A549 (cell line): ENCODE measurements around the gene LYRM2.

Source experiments
- CHD2 ChIP-seq: fragments of 150-350 bp; IDR thresholded peaks from 2 replicates; pipeline ENCODE4 v1.6.1; 2014; ENCODE audit warnings: low read length; ENCODE audit not compliant: partially characterized antibody
- CTCF ChIP-seq: fragments of >200 bp; sonication (Bioruptor Twin); formaldehyde crosslinking; IDR thresholded peaks from 3 replicates; pipeline ENCODE4 v1.5.1; 2016
- ELK1 ChIP-seq: fragments of 150-350 bp; IDR thresholded peaks from 2 replicates; pipeline ENCODE4 v1.6.1; 2014; ENCODE audit warnings: low read depth, mild to moderate bottlenecking, low read length
- POLR2A ChIP-seq: IDR thresholded peaks from 2 replicates; pipeline ENCODE4 v1.6.1; 2012; ENCODE audit warnings: mild to moderate bottlenecking, low read length
- POLR2AphosphoS2 ChIP-seq: conservative IDR thresholded peaks from 2 replicates; pipeline ENCODE4 v1.6.1; 2012; ENCODE audit warnings: low read length, improper control_type of control experiment, inconsistent platforms
- RCOR1 ChIP-seq: fragments of 150-350 bp; IDR thresholded peaks from 2 replicates; pipeline ENCODE4 v1.6.1; 2014; ENCODE audit warnings: antibody characterized with exemption, low read length, low read depth
- RFX5 ChIP-seq: fragments of 450-650 bp; IDR thresholded peaks from 2 replicates; pipeline ENCODE4 v1.7.1; 2014; ENCODE audit warnings: antibody characterized with exemption, mild to moderate bottlenecking, moderate library complexity
- TP53 ChIP-seq: fragments of 250-450 bp; sonication (Bioruptor Pico); IDR thresholded peaks from 2 replicates; pipeline ENCODE4 v1.5.0; 2021; ENCODE audit warnings: mild to moderate bottlenecking, moderate library complexity

GRCh38 chr6:89605861-89606260, 32.7 kb downstream of the LYRM2 start:
- no peak for TF ChIP-seq TP53 (CRISPR knock-in tag)
- TF ChIP-seq RFX5 = no peak
- no peak for TF ChIP-seq POLR2A
- no peak for TF ChIP-seq CTCF
- TF ChIP-seq ELK1 = no peak
- TF ChIP-seq CHD2 = no peak
- no peak for TF ChIP-seq POLR2AphosphoS2
- no peak for TF ChIP-seq RCOR1
